SK-MEL-5 (cell line): ENCODE results near the gene SH2B2. TPM values are rescaled to one million over a fixed set of nuclear protein-coding genes. Genes with fewer than 3 reads are reported as not detected.

Experiments used
- DNase-seq: peaks from one replicate; pipeline ENCODE4 v3.0.0-alpha.2; 2016; ENCODE audit warnings: low read depth, low spot score
- in situ Hi-C: cut with HindIII; loops from 2 replicates; pipeline ENCODE4 v1.10.0; 2016; ENCODE audit warnings: low sequenced_read_pairs, high pct_unique_total_duplicates, low pct_unique_long_range_greater_than_20kb
- total RNA-seq: library from RNA; depleted of rRNA; stranded (reverse); fragments of >200 nt; shearing (Covaris generic); gene quantifications from 2 replicates; pipeline ENCODE4 v1.2.3, GENCODE V29; 2014

The SH2B2 gene
- total RNA-seq, 1 experiment from 2014 or later: 2.5 TPM

DNA sequence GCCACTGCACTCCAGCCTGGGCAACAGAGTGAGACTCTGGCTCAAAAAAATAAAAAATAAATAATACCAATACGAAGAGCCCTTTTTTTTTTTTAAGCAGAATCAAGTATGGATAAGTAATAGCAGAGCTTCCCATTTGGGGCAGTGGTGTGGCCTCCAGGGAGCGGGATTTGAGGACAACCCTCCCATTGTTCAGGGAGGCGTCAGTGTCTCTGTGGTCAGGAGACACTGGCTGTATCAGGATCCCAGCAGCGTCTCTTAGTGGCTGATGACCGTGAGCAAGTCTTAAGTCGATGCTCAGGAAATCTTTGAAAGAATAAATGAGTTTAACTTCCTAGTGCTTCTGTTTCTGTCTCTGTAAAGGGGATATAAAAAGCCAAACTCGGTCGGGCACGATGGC is 25.2 kb upstream of the SH2B2 start:
- in situ Hi-C loops: no loop called here
- DNase-seq: peak; percentile 79

- in situ Hi-C loops: no loop called here
- no peak for DNase-seq
Measured at GRCh38 chr7:102262546-102262945, 24.1 kb upstream of the SH2B2 start.

- in situ Hi-C loops: no loop called here
Measured at GRCh38 chr7:102264367-102264891, 22.2 kb upstream of the SH2B2 start.

GRCh38 chr7:102266541-102266940 is 20.1 kb upstream of the SH2B2 start:
- in situ Hi-C loops: no loop called here
- DNase-seq: no peak

More at GRCh38 chr7:102264367-102264891, 22.2 kb upstream of the SH2B2 start:
- DNase-seq: no peak

DNA sequence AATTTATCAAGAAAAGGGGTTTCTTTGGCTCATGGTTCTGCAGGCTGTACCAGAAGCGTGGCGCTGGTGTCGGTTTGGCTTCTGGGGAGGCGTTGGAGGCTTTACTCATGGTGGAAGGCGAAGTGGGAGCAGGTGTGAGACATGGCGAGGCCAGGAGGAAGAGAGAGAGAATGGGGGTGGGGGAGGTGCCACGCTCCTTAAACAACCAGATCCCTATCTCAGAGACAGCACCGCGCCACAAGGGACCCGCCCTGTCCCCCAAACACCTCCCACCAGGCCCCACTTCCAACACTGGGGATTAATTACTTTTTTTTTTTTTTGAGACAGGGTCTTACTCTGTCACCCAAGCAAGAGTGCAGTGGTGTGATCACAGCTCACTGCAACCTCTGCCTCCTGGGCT is 18.0 kb upstream of the SH2B2 start:
- DNase-seq: no peak
- in situ Hi-C loops: no loop called here

DNA sequence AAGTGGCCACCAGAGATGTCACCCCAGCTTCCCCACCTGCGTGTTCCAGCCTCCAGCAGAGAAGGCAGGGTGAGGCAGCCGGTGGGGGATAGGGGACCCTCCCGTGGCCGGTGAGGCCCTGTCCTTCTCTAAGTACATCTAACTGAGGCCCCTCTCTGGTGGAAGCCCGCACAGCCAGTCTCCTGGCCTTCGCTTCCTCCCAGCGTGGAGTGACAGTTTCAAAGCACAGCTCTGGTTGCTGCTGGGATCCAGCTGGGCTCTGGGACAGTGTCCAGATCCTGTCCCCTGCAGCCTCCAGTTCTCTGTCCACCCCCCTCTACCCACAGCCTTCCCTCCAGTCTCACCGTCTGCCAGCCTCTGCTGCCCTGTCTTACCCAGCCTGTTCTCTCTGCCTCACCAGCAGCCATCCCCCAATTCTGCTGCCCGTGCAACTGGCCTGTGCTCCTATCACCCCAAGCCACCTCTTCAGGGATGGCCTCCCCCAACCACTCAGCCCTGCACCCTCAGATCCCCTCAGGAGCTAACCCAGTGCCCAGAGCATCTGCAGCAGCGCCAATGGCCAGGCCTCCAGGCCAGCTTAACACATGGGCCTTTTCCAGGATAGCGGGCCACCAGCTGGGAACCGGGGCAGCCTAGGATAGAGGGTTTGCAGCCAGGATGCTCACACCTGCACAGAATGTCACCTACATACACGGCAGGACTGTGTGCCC is 16.3 kb upstream of the SH2B2 start:
- in situ Hi-C loops: no loop called here
- DNase-seq: no peak

DNA sequence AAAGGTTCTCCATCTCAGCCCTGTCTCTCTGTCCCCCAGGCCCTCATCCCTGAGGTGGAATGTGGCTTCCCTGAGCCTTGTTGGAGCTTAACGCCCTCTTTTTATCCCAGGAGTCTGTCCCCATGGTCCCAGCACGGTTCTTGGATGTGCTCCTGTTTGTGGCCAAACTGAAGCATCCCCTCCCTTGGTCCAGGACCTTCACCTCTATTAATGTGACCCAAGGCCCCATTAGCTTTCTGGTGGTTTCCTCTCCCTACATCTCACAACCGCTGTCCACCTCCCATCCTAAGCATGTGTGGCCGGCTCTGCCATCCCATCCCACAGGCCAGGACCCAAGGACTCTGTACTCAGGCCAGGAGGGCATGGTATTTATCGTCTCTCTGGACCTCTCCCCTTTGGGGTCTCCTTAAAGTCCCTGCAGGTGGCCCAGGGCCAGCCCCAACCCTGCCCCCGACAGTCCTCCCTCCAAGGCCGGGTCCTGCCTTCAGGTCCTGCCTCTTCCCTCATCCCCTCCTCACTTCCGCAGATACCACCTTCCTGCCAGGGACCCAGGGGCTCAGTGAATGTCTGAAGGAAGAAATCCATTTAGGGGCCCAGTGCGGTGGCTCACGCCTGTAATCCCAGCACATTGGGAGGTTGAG is 15.4 kb upstream of the SH2B2 start:
- in situ Hi-C loops: no loop called here
- no peak for DNase-seq

- in situ Hi-C loops: no loop called here
- peak; percentile 88 for DNase-seq
Measured at GRCh38 chr7:102272075-102272916, 14.4 kb upstream of the SH2B2 start.

DNA sequence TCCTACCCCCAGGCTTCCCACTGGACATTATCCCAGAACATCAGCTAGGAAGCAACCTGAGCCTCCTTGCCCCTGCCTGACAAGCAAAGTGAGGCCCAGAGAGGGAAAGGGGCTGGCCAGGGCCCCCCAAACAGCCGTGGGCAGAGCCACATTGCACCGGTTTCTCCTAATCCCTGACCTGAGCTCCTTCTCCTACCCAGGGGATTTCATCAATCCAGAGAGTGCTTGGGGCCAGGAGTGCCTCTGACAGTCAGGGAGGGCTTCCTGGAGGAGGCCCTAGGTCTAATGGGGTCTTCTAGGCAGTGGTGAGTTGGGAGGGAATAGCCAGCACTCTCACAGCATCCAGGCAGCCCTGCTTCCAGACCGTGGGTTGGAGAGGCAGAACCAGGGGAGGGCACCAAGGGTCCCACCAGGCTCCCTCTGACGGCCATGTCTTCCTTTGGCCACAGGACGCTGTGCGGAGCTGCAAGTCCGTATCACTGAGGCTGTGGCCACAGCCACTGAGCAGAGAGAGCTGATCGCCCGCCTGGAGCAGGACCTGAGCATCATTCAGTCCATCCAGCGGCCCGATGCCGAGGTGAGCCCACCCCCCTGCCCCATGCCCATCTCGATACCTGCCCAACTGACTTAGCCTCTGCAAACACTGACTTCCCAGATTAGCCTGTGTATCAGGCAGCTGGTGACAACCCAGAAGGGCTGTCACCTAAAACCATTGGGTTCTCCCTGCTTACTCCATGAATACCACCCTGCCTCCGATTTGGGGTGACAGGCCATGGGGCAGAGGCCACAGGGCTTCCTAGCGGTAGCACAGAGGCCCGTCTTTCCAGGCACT is 13.5 kb upstream of the SH2B2 start:
- DNase-seq: no peak
- in situ Hi-C loops: no loop called here

- no peak for DNase-seq
- in situ Hi-C loops: no loop called here
Measured at GRCh38 chr7:102273749-102274712, 12.6 kb upstream of the SH2B2 start.

GRCh38 chr7:102275123-102275703 is 11.5 kb upstream of the SH2B2 start:
- in situ Hi-C loops: no loop called here
- DNase-seq: no peak

GRCh38 chr7:102277901-102278300 is 8.8 kb upstream of the SH2B2 start:
- no peak for DNase-seq
- in situ Hi-C loops: no loop called here

GRCh38 chr7:102279537-102280400 is 6.9 kb upstream of the SH2B2 start:
- peak; percentile 85 for DNase-seq
- in situ Hi-C loops: no loop called here

DNA sequence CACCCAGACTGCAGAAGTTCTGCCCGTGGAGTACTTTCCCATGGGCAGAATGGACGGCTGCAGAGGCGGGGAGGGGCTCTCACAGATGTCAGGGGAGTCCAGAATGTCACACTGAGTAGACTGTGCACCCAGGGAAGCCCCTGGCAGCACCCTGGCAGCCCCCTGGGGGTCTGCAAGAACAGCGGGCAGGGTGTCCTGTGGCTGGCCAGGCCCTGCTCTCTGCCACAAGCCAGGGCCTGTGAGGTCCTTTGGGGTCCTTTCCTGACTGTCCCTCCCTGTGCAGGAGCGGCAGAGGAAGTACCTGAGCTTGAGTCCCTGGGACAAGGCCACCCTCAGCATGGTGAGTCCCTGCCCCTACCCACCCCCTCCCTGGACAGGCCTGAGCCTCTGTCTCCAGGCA is 6.1 kb upstream of the SH2B2 start:
- no peak for DNase-seq
- in situ Hi-C loops: no loop called here

DNA sequence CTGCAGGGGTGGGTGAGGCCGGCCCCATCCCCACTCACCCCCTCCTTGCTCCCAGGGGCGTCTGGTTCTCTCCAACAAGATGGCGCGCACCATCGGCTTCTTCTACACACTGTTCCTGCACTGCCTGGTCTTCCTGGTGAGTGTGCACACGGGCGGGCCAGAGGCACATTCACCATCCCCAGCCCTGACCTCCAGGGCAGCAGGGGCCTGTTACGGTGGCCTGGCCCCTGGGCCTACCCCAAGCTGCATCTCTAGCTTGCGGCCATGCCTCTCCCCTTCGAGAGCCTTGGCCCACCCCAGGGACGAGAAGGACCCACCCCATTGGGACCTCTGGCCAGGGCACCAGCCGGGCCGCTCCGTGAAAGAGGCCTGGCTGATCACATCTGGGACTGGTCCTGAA is 4.9 kb upstream of the SH2B2 start:
- in situ Hi-C loops: no loop called here
- no peak for DNase-seq
